ENCODE data around the gene CTNNA1. TPM values are rescaled to one million over a fixed set of nuclear protein-coding genes. Genes with fewer than 3 reads are reported as not detected.

Gene CTNNA1
- total RNA-seq, 1 experiment from 2014 or later, result 1.9 TPM

DNA sequence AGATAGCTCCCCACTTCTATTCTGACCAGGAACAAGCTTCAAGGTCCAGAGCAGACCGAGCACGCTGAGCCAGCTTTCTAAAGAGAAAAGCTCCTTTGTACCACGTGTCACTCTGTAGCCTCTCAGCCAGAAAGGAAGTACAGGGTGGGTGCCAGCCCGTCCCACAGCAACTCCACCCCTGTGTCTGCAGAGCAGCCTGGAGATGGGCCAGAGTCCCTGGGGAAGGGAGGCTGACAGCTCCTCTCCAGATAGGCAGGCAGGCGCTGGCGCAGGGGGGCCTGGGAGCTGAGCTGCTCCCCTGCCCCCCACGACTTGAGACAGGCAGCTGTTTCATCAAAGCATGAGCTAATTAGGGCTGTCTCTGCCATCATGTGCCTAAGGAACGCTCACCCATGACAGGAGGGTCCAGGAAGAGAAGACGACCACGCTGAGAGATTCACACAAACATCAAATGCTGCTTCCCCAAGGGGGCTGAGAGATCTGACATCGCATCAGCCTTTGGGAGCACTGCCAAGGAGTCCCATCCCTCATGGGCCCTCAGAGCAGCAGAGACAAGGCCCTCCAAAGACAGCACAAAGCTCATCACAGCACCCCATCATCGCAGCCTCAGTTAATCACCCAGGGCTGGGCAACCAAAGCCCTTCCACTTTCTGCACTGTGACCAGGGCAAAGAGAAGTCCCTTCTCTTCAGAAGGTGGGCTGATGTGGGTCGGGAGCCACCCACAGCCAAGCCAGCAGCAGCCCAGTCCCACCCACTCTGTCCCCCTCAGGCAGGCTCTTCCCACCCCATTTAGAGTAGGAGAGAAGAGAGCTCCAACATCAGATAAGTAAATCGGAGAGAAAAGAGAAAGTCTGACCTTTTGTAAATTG is 200.4 kb downstream of the CTNNA1 start:
- Histone ChIP-seq H3K4me2 (ENCODE audit: low read length) (no peak overlapping the region), H3K4me3 (ENCODE audit: low read length) (no peak overlapping the region), H3K36me3 (ENCODE audit: low read depth, low read length) (no peaks in the 10 kb centered on the region), H3K27me3 (ENCODE audit: low read length) (no peaks in the 10 kb centered on the region), H3K9me3 (ENCODE audit: low read length) (no peaks in the 10 kb centered on the region), H3F3A (ENCODE audit: low read length, unreplicated experiment) (no peaks in the 10 kb centered on the region), H3K79me2 (ENCODE audit: low read length) (no peaks in the 10 kb centered on the region), H3K9ac (ENCODE audit: low read length) (no peak overlapping the region), H4K20me1 (ENCODE audit: low read length) (no peaks in the 10 kb centered on the region), H3K9me2 (replicated peaks; ENCODE audit: low read length) (no peaks in the 10 kb centered on the region), H3K27ac (ENCODE audit: low read length) (no peak overlapping the region), H3K4me1 (ENCODE audit: insufficient read depth, low read length) (no peaks in the 10 kb centered on the region), H2AFZ (ENCODE audit: low read length) (no peak overlapping the region)
- intact Hi-C loops (cut with micrococcal nuclease), result no loop called here
- ChIA-PET CTCF (no interaction called here), POLR2A (ENCODE audit: unreplicated experiment) (no interaction called here)
- TF ChIP-seq CTCF (conservative IDR thresholded peaks at IDR 0.05; ENCODE audit: low read depth, low read length) (no peak), EZH2phosphoT487 (IDR thresholded peaks at IDR 0.05; ENCODE audit: borderline replicate concordance, low read length) (no peak), EZH2 (IDR thresholded peaks at IDR 0.05; ENCODE audit: low read length, unreplicated experiment) (no peak)
- no peak for DNase-seq
- no peak for ATAC-seq
- no TSS peak for BruUV-seq (replicated peaks)

- no peak overlapping the region for H3K4me3 ChIP-seq (ENCODE audit: low read length)
- no TSS peak for BruUV-seq (replicated peaks)
- H3K9ac ChIP-seq (ENCODE audit: low read length), result no peak overlapping the region
- intact Hi-C loops (cut with micrococcal nuclease), result no loop called here
- POLR2A ChIA-PET (ENCODE audit: unreplicated experiment), result no interaction called here
- H3K27ac ChIP-seq (ENCODE audit: low read length), result no peak overlapping the region
- CTCF ChIA-PET, result no interaction called here
- TF ChIP-seq EZH2phosphoT487 (IDR thresholded peaks at IDR 0.05; ENCODE audit: borderline replicate concordance, low read length), result no peak
- no peaks in the 10 kb centered on the region for H3K9me2 ChIP-seq (replicated peaks; ENCODE audit: low read length)
- H3K36me3 ChIP-seq (ENCODE audit: low read depth, low read length), result no peaks in the 10 kb centered on the region
- DNase-seq, result no peak
- H3K27me3 ChIP-seq (ENCODE audit: low read length), result no peaks in the 10 kb centered on the region
- H3K4me1 ChIP-seq (ENCODE audit: insufficient read depth, low read length), result no peaks in the 10 kb centered on the region
- no peaks in the 10 kb centered on the region for H3F3A ChIP-seq (ENCODE audit: low read length, unreplicated experiment)
- ATAC-seq, result no peak
- no peak overlapping the region for H2AFZ ChIP-seq (ENCODE audit: low read length)
- no peak overlapping the region for H3K4me2 ChIP-seq (ENCODE audit: low read length)
- no peaks in the 10 kb centered on the region for H3K79me2 ChIP-seq (ENCODE audit: low read length)
- no peaks in the 10 kb centered on the region for H3K9me3 ChIP-seq (ENCODE audit: low read length)
- H4K20me1 ChIP-seq (ENCODE audit: low read length), result no peaks in the 10 kb centered on the region
Observed at GRCh38 chr5:138954257-138955012, 201.2 kb downstream of the CTNNA1 start.

DNA sequence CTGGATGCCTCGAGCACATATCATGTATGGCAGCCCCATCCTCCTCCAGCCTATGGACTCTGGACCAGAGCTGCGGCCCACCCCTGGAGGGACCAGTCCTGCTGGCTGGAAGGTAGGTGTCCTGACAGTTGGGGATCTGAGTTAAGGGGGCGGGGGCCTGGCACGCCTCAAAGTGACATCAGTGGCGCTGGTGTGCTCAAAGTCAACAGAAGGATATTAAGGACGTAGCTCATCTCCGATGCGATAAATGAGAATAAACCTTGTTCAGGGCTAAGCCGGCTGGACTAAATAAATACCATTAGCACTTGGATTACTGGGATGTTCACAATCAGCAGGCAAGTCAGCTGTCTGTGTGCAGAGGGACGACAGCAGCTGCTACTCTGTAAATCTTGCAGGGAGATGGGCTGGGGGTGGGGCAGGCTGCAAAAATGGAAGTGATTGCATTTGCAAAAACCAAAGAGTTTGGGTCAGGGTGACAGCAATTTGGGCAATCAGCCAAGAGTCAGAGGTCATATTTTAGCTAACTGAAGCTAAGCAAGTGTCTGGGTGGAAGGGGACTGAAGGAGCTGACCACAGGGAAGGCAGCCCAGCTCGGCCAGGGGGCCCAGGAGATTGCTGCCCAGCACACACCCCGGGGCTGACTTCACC is 201.9 kb downstream of the CTNNA1 start:
- Histone ChIP-seq H3K4me2 (ENCODE audit: low read length) (no peak overlapping the region), H2AFZ (ENCODE audit: low read length) (no peak overlapping the region), H4K20me1 (ENCODE audit: low read length) (no peaks in the 10 kb centered on the region), H3K4me3 (ENCODE audit: low read length) (no peak overlapping the region), H3K9ac (ENCODE audit: low read length) (no peak overlapping the region), H3K36me3 (ENCODE audit: low read depth, low read length) (no peaks in the 10 kb centered on the region), H3K27me3 (ENCODE audit: low read length) (no peaks in the 10 kb centered on the region), H3K79me2 (ENCODE audit: low read length) (no peaks in the 10 kb centered on the region), H3F3A (ENCODE audit: low read length, unreplicated experiment) (no peaks in the 10 kb centered on the region), H3K9me3 (ENCODE audit: low read length) (no peaks in the 10 kb centered on the region), H3K27ac (ENCODE audit: low read length) (no peak overlapping the region), H3K4me1 (ENCODE audit: insufficient read depth, low read length) (no peaks in the 10 kb centered on the region), H3K9me2 (replicated peaks; ENCODE audit: low read length) (no peaks in the 10 kb centered on the region)
- POLR2A ChIA-PET (ENCODE audit: unreplicated experiment), result no interaction called here
- no peak for TF ChIP-seq EZH2 (IDR thresholded peaks at IDR 0.05; ENCODE audit: low read length, unreplicated experiment)
- no peak for TF ChIP-seq EZH2phosphoT487 (IDR thresholded peaks at IDR 0.05; ENCODE audit: borderline replicate concordance, low read length)
- TF ChIP-seq CTCF (conservative IDR thresholded peaks at IDR 0.05; ENCODE audit: low read depth, low read length), result no peak
- intact Hi-C loops (cut with micrococcal nuclease), result no loop called here
- CTCF ChIA-PET, result no interaction called here
- DNase-seq, result no peak
- no TSS peak for BruUV-seq (replicated peaks)
- ATAC-seq, result no peak

Data from PC-3 (cell line).